IMR-90 (cell line): Measurements from ENCODE around the gene LARP4B. TPM values are rescaled to one million over a fixed set of nuclear protein-coding genes. Genes with fewer than 3 reads are reported as not detected.

Source experiments
- ATAC-seq: fragments of 200-7000 bp; cut with Tn5 transposase; 2 replicates; pipeline ENCODE4 v1.9.1; 2020; ENCODE audit warnings: low read depth, mild to moderate bottlenecking, moderate library complexity
- BruUV-seq: library from RNA; stranded (reverse); fragments of 400-500 nt; replicated peaks from 2 replicates; lab custom pipeline; 2021; lab: Mats Ljungman, UMichigan
- CTCF ChIA-PET: fragments of 300-600 bp; formaldehyde crosslinking; extraction: SDS; loops from one replicate; lab custom pipeline; 2021; ENCODE audit warnings: antibody characterized with exemption; lab: Yijun Ruan, JAX
- POLR2A ChIA-PET: fragments of 300-600 bp; sonication (Branson Sonifier 250); formaldehyde crosslinking; loops from one replicate; lab custom pipeline; 2022; ENCODE audit warnings: antibody characterized with exemption; ENCODE audit not compliant: unreplicated experiment; lab: Charles Lee
- DNase-seq: peaks from one replicate; pipeline ENCODE4 v3.0.0; 2013
- H2AFZ ChIP-seq: replicated peaks from 2 replicates; pipeline ENCODE3; 2013; ENCODE audit warnings: low read length, mild to moderate bottlenecking; ENCODE audit not compliant: poor library complexity
- H2AK5ac ChIP-seq: 2 replicates; pipeline ENCODE4 v1.6.1; 2013; ENCODE audit warnings: low read depth, low read length, inconsistent platforms
- H2AK9ac ChIP-seq: replicated peaks from 2 replicates; pipeline ENCODE3; 2013; ENCODE audit warnings: mild to moderate bottlenecking, low read depth, low read length, moderate library complexity; ENCODE audit not compliant: poor library complexity
- H2BK120ac ChIP-seq: 2 replicates; pipeline ENCODE4 v1.6.1; 2013; ENCODE audit warnings: low read depth, low read length, inconsistent platforms
- H2BK15ac ChIP-seq: 3 replicates; pipeline ENCODE4 v1.6.1; 2013; ENCODE audit warnings: low read depth, low read length, inconsistent platforms
- H2BK20ac ChIP-seq: 2 replicates; pipeline ENCODE4 v1.6.1; 2013; ENCODE audit warnings: low read depth, mild to moderate bottlenecking, inconsistent platforms, low read length, moderate library complexity
- H2BK5ac ChIP-seq: 2 replicates; pipeline ENCODE4 v1.6.1; 2013; ENCODE audit warnings: mild to moderate bottlenecking, low read depth, low read length, inconsistent platforms; ENCODE audit not compliant: poor library complexity, severe bottlenecking
- H3K14ac ChIP-seq: replicated peaks from 2 replicates; pipeline ENCODE4 v1.6.1; 2013; ENCODE audit warnings: low read depth, low read length, inconsistent platforms
- H3K18ac ChIP-seq: 2 replicates; pipeline ENCODE4 v1.6.1; 2013; ENCODE audit warnings: low read depth, low read length, control low read depth
- H3K23ac ChIP-seq: 2 replicates; pipeline ENCODE4 v1.6.1; 2013; ENCODE audit warnings: low read depth, low read length, inconsistent platforms
- H3K27ac ChIP-seq: 2 replicates; pipeline ENCODE4 v1.5.1; 2013; ENCODE audit warnings: mild to moderate bottlenecking, control low read depth, low read length; ENCODE audit not compliant: insufficient read depth
- H3K27me3 ChIP-seq: 2 replicates; pipeline ENCODE4 v1.6.1; 2013; ENCODE audit warnings: low read length; ENCODE audit not compliant: control insufficient read depth, insufficient read depth
- H3K36me3 ChIP-seq: 2 replicates; pipeline ENCODE4 v1.6.1; 2013; ENCODE audit warnings: low read length, mixed read lengths; ENCODE audit not compliant: control insufficient read depth, insufficient read depth
- H3K4ac ChIP-seq: 2 replicates; pipeline ENCODE4 v1.6.1; 2013; ENCODE audit warnings: low read depth, low read length, inconsistent platforms
- H3K4me1 ChIP-seq: 2 replicates; pipeline ENCODE4 v1.6.1; 2013; ENCODE audit warnings: low read length, mixed read lengths; ENCODE audit not compliant: control insufficient read depth, insufficient read depth
- H3K4me2 ChIP-seq: 2 replicates; pipeline ENCODE4 v1.6.1; 2013; ENCODE audit warnings: low read depth, mild to moderate bottlenecking, control low read depth, low read length, moderate library complexity
- H3K4me3 ChIP-seq: 2 replicates; pipeline ENCODE4 v1.5.1; 2013; ENCODE audit warnings: low read depth, mild to moderate bottlenecking, control low read depth, low read length, moderate library complexity; ENCODE audit not compliant: insufficient read depth
- H3K56ac ChIP-seq: 2 replicates; pipeline ENCODE4 v1.6.1; 2013; ENCODE audit warnings: low read length, inconsistent platforms; ENCODE audit not compliant: insufficient read depth; ENCODE audit errors: extremely low read depth
- H3K79me1 ChIP-seq, 2 experiments: 2 replicates each; pipeline ENCODE4 v1.6.1; 2013; ENCODE audit warnings: low read length in 2 of 2, inconsistent platforms in 1 of 2, low read depth in 1 of 2
- H3K9ac ChIP-seq: 2 replicates; pipeline ENCODE4 v1.6.1; 2013; ENCODE audit warnings: low read depth, low read length, control low read depth
- H3K9me1 ChIP-seq: 2 replicates; pipeline ENCODE4 v1.6.1; 2013; ENCODE audit warnings: low read length, inconsistent platforms; ENCODE audit not compliant: insufficient read depth
- H3K9me3 ChIP-seq: 2 replicates; pipeline ENCODE4 v1.6.1; 2013; ENCODE audit warnings: low read length; ENCODE audit not compliant: control insufficient read depth, insufficient read depth
- H4K20me1 ChIP-seq: 2 replicates; pipeline ENCODE4 v1.6.1; 2013; ENCODE audit warnings: low read length, inconsistent platforms; ENCODE audit not compliant: insufficient read depth
- H4K5ac ChIP-seq: 2 replicates; pipeline ENCODE4 v1.6.1; 2013; ENCODE audit warnings: mild to moderate bottlenecking, low read depth, low read length, control low read depth
- H4K8ac ChIP-seq, 2 experiments: 2 replicates each; pipeline ENCODE4 v1.6.1; 2013; ENCODE audit warnings: low read depth in 2 of 2, low read length in 2 of 2, control low read depth in 1 of 2, inconsistent platforms in 1 of 2
- H4K91ac ChIP-seq: 2 replicates; pipeline ENCODE4 v1.6.1; 2013; ENCODE audit warnings: low read depth, low read length, inconsistent platforms; ENCODE audit not compliant: insufficient read depth
- BHLHE40 ChIP-seq: fragments of 150-350 bp; IDR thresholded peaks from 2 replicates; pipeline ENCODE4 v1.6.1; 2016; ENCODE audit warnings: mild to moderate bottlenecking, low read depth, low read length
- CEBPB ChIP-seq: IDR thresholded peaks from 2 replicates; pipeline ENCODE4 v1.6.1; 2012; ENCODE audit warnings: low read depth, low read length, improper control_type of control experiment
- CHD1 ChIP-seq: IDR thresholded peaks from 2 replicates; pipeline ENCODE4 v1.6.1; 2012; ENCODE audit warnings: low read depth, low read length, improper control_type of control experiment
- CTCF ChIP-seq: conservative IDR thresholded peaks from 2 replicates; pipeline ENCODE4 v1.5.1; 2012; ENCODE audit warnings: mild to moderate bottlenecking, low read depth, low read length, improper control_type of control experiment
- ELK1 ChIP-seq: fragments of 150-350 bp; IDR thresholded peaks from 2 replicates; pipeline ENCODE4 v1.6.1; 2016; ENCODE audit warnings: low read depth, mild to moderate bottlenecking, low read length, moderate library complexity, borderline replicate concordance
- FOS ChIP-seq: fragments of 150-350 bp; IDR thresholded peaks from 2 replicates; pipeline ENCODE4 v1.6.1; 2016; ENCODE audit warnings: low read depth, low read length
- MAFK ChIP-seq: IDR thresholded peaks from 2 replicates; pipeline ENCODE4 v1.6.1; 2012; ENCODE audit warnings: low read depth, low read length, improper control_type of control experiment
- MXI1 ChIP-seq: IDR thresholded peaks from 2 replicates; pipeline ENCODE4 v1.6.1; 2012; ENCODE audit warnings: low read depth, mild to moderate bottlenecking, low read length, moderate library complexity, borderline replicate concordance
- NFE2L2 ChIP-seq: fragments of 150-350 bp; IDR thresholded peaks from 2 replicates; pipeline ENCODE4 v1.6.1; 2016; ENCODE audit warnings: low read depth, mild to moderate bottlenecking, low read length
- POLR2A ChIP-seq: IDR thresholded peaks from 2 replicates; pipeline ENCODE4 v1.6.1; 2012; ENCODE audit warnings: mild to moderate bottlenecking, low read depth, low read length
- RAD21 ChIP-seq: IDR thresholded peaks from 2 replicates; pipeline ENCODE4 v1.6.1; 2012; ENCODE audit warnings: low read length, improper control_type of control experiment
- RCOR1 ChIP-seq: IDR thresholded peaks from 2 replicates; pipeline ENCODE4 v1.6.1; 2012; ENCODE audit warnings: mild to moderate bottlenecking, low read length, improper control_type of control experiment; ENCODE audit not compliant: insufficient replicate concordance
- RFX5 ChIP-seq: IDR thresholded peaks from 2 replicates; pipeline ENCODE4 v1.8.0; 2012; ENCODE audit warnings: low read depth, mild to moderate bottlenecking, low read length, moderate library complexity
- SMC3 ChIP-seq: fragments of 150-350 bp; IDR thresholded peaks from 2 replicates; pipeline ENCODE4 v1.6.1; 2016; ENCODE audit warnings: low read depth, mild to moderate bottlenecking, antibody characterized with exemption, low read length, moderate library complexity
- USF2 ChIP-seq: fragments of 150-350 bp; IDR thresholded peaks from 2 replicates; pipeline ENCODE4 v1.6.1; 2017; ENCODE audit warnings: mild to moderate bottlenecking, antibody characterized with exemption, low read length, low read depth
- WGBS, 2 experiments: methylation state at CpG; one replicate each; pipeline versions ENCODE4 v1.1.5 to v1.1.7; 2013; ENCODE audit warnings: missing lambda C conversion rate in 2 of 2; ENCODE audit not compliant: insufficient read length in 1 of 2; ENCODE audit errors: extremely low coverage in 2 of 2; 5-methylcytosine and 5-hydroxymethylcytosine counted together
- dilution Hi-C: fragments of 300-500 bp; cut with HindIII; formaldehyde crosslinking; loops from one replicate; pipeline ENCODE4 v1.14.3; 2018; ENCODE audit warnings: low sequenced_read_pairs; ENCODE audit not compliant: unreplicated experiment
- in situ Hi-C: fragments of 300-500 bp; cut with MboI; formaldehyde crosslinking; loops from 3 replicates; pipeline ENCODE4 v1.14.3; 2019; ENCODE audit warnings: low sequenced_read_pairs, inconsistent platforms, mixed read lengths
- intact Hi-C: fragments of 100-400 bp; cut with micrococcal nuclease; formaldehyde crosslinking; loops from 2 replicates; pipeline ENCODE4 v1.10.0; 2022
- polyA plus RNA-seq, 3 experiments: library from polyadenylated mRNA; depleted of rRNA; stranded (reverse); fragments of >200 nt; gene quantifications; 2 replicates each; pipeline ENCODE4 v1.2.3, GENCODE V29; 2012; ENCODE audit warnings: low replicate concordance in 1 of 3
- total RNA-seq: library from RNA; depleted of rRNA; stranded (reverse); fragments of >200 nt; gene quantifications from 2 replicates; pipeline ENCODE4 v1.2.3, GENCODE V29; 2012

The LARP4B gene
- total and polyA plus RNA-seq, 2 of the 4 experiments (the other 2 are of a cell fraction), result 24.3 to 25.5 TPM

GRCh38 chr10:775245-776075 is 156.0 kb downstream of the LARP4B start:
- CTCF ChIA-PET, result no interaction called here
- H3K4me3 ChIP-seq, result no peak overlapping the region
- TF ChIP-seq RAD21 (no peak), NFE2L2 (no peak), CEBPB (no peak), CHD1 (no peak), CTCF (no peak), RCOR1 (no peak), ELK1 (no peak), RFX5 (no peak), FOS (no peak), POLR2A (no peak), SMC3 (no peak), MAFK (no peak), MXI1 (no peak), USF2 (no peak), BHLHE40 (no peak)

More at GRCh38 chr10:775245-776075, 156.0 kb downstream of the LARP4B start:
- peak overlapping the region; percentile 58 for H2AFZ ChIP-seq
- H2BK15ac ChIP-seq, result no peak overlapping the region
- in situ Hi-C loops (no loop called here), dilution Hi-C loops (no loop called here), intact Hi-C loops (no loop called here)
- H3K14ac ChIP-seq, result no peak overlapping the region
- H3K4ac ChIP-seq, result no peak overlapping the region
- H3K56ac ChIP-seq, result no peak overlapping the region
- 91% methylated on average over 23 of the region's 38 CpGs; no CpG with 5 or more reads in 1 of the 2 experiments for WGBS, 2 experiments
- H3K79me1 ChIP-seq, result no peaks in the 10 kb centered on the region
- H2AK5ac ChIP-seq, result no peak overlapping the region
- H3K9me1 ChIP-seq, result no peaks in the 10 kb centered on the region
- POLR2A ChIA-PET, result no interaction called here
- no peak overlapping the region for H2BK120ac ChIP-seq
- peaks cover 6% of the 10 kb centered on the region; the same call in 1 of the 2 replicates for H3K27me3 ChIP-seq
- H2BK20ac ChIP-seq, result no peak overlapping the region
- H4K5ac ChIP-seq, result no peak overlapping the region
- H3K4me2 ChIP-seq, result no peak overlapping the region
- H2AK9ac ChIP-seq, result peak overlapping the region; percentile 88
- no peak overlapping the region for H4K91ac ChIP-seq
- peaks cover 5% of the 10 kb centered on the region for H3K9me3 ChIP-seq
- H3K36me3 ChIP-seq, result no peaks in the 10 kb centered on the region
- no peak overlapping the region for H3K9ac ChIP-seq
- peaks cover 2% of the 10 kb centered on the region for H3K4me1 ChIP-seq
- no peak overlapping the region for H3K18ac ChIP-seq
- BruUV-seq, result no TSS peak
- DNase-seq (peak; percentile 25), ATAC-seq (peak; percentile 72)
- H4K8ac ChIP-seq, result no peak overlapping the region
- no peak overlapping the region for H2BK5ac ChIP-seq
- H3K23ac ChIP-seq, result no peak overlapping the region
- no peaks in the 10 kb centered on the region for H4K20me1 ChIP-seq
- no peak overlapping the region for H3K27ac ChIP-seq
